ENCODE measurements around the gene KAZN.

DNA sequence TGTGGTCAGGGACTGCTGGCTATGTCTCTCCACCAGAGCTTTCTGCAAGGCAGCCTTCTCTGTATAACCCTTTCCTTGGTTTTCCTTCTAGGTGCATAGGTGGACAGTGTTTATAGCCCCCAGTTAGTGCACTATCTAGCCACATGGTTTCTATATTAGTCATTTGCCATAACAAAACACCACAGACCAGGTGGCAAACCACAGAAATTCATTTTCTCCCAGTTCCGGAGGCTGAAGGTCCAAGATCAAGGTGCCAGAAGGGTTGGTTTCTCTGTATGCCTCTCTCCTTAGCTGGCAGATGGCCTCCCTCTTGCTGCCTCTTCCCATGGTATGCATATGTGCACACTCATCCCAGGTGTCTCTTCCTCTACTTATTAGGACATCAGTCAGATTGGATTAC, 106.4 kb downstream of the KAZN start:
- TF ChIP-seq, protein P1, sequence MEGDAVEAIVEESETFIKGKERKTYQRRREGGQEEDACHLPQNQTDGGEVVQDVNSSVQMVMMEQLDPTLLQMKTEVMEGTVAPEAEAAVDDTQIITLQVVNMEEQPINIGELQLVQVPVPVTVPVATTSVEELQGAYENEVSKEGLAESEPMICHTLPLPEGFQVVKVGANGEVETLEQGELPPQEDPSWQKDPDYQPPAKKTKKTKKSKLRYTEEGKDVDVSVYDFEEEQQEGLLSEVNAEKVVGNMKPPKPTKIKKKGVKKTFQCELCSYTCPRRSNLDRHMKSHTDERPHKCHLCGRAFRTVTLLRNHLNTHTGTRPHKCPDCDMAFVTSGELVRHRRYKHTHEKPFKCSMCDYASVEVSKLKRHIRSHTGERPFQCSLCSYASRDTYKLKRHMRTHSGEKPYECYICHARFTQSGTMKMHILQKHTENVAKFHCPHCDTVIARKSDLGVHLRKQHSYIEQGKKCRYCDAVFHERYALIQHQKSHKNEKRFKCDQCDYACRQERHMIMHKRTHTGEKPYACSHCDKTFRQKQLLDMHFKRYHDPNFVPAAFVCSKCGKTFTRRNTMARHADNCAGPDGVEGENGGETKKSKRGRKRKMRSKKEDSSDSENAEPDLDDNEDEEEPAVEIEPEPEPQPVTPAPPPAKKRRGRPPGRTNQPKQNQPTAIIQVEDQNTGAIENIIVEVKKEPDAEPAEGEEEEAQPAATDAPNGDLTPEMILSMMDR (IDR thresholded peaks at IDR 0.05; ENCODE audit: insufficient read depth, low read depth, low read length) = no peak
- TF ChIP-seq EZH2 (IDR thresholded peaks at IDR 0.05; ENCODE audit: insufficient read depth, low read length) = no peak
